ENCODE measurements around the gene R3HCC1L.
"Not testable (repeated sequence)": the region's sequence is repeated elsewhere in the genome, so short reads cannot be mapped to it uniquely, and the experiment has no call there.

R3HCC1L gene

DNA sequence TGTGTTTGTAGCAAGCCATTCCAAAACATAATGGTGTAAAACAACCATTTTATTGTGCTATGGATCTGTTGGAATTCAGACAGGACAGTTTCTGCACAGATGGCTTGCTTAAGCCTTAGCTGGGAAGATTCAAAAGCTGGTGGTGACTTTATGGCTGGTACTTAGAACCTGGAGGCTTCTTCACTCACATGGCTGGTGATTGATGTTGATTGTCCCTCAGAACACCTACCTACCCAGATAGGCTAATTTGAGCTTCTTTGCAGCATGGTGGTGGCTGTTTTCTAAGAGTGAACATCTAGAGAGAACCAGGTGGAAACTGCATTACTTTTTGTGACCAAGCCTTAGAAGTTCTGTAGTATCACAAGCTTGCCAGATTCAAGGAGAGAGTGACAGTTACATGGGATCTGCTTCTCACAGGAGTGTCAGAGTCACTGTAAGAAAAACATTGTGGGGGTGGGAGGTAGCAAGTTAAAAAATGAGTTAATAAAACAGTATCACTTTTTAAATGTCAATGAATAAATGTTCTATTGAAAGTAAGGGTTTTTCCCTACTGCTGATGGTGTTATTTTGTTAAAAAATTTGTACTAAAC is 7.1 kb downstream of the R3HCC1L start:
- H3K4me3 ChIP-seq (ENCODE audit: low read length), result no peak overlapping the region
- DNase-seq (ENCODE audit: low read depth), result no peak
- TF ChIP-seq, protein P1, sequence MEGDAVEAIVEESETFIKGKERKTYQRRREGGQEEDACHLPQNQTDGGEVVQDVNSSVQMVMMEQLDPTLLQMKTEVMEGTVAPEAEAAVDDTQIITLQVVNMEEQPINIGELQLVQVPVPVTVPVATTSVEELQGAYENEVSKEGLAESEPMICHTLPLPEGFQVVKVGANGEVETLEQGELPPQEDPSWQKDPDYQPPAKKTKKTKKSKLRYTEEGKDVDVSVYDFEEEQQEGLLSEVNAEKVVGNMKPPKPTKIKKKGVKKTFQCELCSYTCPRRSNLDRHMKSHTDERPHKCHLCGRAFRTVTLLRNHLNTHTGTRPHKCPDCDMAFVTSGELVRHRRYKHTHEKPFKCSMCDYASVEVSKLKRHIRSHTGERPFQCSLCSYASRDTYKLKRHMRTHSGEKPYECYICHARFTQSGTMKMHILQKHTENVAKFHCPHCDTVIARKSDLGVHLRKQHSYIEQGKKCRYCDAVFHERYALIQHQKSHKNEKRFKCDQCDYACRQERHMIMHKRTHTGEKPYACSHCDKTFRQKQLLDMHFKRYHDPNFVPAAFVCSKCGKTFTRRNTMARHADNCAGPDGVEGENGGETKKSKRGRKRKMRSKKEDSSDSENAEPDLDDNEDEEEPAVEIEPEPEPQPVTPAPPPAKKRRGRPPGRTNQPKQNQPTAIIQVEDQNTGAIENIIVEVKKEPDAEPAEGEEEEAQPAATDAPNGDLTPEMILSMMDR (conservative IDR thresholded peaks at IDR 0.05; ENCODE audit: low read depth, low read length), result no peak

DNA sequence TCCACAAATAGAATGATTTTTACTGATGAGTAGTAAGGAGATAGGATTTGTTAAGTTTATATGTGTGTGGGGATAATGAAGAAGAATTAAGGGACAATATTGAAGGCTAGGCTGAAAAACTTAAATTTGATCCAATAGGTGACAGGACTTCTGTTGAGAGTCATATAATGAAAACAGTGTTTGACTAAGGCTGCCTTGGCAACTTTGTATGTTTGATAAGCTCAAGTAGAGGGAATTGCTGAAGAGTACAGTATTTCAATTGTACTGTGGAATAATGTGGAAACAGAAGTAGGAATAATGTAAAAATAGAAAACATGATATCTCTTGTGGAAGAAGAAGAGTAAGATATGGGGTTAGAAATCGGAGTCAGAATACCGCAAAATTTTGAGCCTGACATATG is 10.5 kb downstream of the R3HCC1L start:
- no peak for DNase-seq (ENCODE audit: low read depth)
- no peak overlapping the region for H3K4me3 ChIP-seq (ENCODE audit: low read length)
- TF ChIP-seq, protein P1 (conservative IDR thresholded peaks at IDR 0.05; ENCODE audit: low read depth, low read length), result no peak

DNA sequence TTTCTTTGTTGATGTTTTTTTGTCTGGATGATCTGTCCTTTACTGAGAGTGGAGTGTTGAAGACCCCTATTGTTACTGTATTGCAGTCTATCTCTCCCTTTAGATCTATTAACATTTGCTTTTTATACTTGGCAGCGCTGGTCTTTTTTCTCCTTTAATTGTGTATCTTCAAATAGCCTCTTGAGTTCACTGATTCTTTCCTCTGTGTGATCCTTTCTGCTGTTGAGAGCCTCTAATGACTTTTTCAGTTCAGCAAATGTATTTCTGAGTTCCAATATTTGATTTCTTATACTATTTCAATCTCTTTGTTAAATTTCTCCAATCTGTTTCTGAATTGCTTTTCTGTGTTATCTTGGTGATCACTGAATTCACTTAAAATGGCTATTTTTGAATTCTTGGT is 15.4 kb downstream of the R3HCC1L start:
- no peak overlapping the region for H3K4me3 ChIP-seq (ENCODE audit: low read length)
- no peak for DNase-seq (ENCODE audit: low read depth)
- TF ChIP-seq, protein P1 (conservative IDR thresholded peaks at IDR 0.05; ENCODE audit: low read depth, low read length), result no peak

DNA sequence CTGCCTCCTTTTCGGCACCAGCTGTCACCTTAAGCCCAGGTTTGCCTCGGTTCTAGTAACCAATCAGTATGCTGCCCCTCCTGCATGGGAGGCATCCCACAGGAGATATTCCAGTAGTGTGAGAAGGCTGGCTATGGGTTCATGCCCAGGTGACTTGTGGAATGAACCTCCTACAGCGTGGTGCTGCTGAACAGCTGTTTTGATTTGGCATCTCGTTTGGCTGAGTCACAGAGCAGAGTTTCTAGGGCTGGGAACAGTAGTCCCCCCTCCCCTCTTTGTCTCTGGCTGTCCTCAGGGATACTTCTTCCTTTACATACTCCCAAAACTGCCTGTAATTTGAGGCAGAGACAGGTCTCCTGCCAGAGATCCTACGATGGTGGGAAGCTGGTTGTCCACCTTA is 16.1 kb downstream of the R3HCC1L start:
- H3K4me3 ChIP-seq (ENCODE audit: low read length), result no peak overlapping the region
- TF ChIP-seq, protein P1 (conservative IDR thresholded peaks at IDR 0.05; ENCODE audit: low read depth, low read length), result no peak
- DNase-seq (ENCODE audit: low read depth), result no peak

DNA sequence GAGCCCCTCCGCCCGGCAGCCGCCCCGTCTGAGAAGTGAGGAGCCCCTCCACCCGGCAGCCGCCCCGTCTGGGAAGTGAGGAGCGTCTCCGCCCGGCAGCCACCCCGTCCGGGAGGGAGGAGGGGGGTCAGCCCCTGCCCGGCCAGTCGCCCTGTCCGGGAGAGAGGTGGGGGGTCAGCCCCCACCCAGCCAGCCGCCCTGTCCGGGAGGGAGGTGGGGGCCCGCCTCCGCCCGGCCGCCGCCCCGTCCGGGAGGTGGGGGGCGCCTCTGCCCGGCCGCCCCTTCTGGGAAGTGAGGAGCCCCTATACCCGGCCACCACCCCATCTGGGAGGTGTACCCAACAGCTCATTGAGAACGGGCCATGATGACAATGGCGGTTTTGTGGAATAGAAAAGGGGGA is 18.3 kb downstream of the R3HCC1L start:
- DNase-seq (ENCODE audit: low read depth); H3K4me3 ChIP-seq (ENCODE audit: low read length): not testable (repeated sequence)

DNA sequence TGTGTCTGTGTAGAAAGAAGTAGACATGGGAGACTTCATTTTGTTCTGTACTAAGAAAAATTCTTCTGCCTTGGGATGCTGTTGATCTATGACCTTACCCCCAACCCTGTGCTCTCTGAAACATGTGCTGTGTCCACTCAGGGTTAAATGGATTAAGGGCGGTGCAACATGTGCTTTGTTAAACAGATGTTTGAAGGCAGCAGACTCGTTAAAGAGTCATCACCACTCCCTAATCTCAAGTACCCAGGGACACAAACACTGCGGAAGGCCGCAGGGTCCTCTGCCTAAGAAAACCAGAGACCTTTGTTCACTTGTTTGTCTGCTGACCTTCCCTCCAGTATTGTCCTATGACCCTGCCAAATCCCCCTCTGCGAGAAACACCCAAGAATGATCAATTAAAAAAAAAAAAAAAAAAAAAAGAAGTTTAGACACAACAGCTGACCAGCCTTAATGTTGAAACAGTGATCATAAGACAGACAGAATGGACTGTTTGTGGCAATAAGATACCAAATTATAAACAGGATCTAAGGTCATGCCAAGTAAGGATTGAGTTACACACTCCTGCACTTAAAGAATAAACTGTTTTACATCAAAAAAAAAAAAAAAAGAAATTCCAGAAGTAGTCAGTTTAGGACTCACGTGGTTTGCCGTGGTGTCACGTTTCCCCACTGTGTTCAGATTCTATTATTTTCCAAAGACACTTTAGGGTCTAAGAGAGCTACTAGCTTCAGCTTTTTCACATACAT is 18.9 kb downstream of the R3HCC1L start:
- not testable (repeated sequence) for H3K4me3 ChIP-seq (ENCODE audit: low read length); DNase-seq (ENCODE audit: low read depth)

DNA sequence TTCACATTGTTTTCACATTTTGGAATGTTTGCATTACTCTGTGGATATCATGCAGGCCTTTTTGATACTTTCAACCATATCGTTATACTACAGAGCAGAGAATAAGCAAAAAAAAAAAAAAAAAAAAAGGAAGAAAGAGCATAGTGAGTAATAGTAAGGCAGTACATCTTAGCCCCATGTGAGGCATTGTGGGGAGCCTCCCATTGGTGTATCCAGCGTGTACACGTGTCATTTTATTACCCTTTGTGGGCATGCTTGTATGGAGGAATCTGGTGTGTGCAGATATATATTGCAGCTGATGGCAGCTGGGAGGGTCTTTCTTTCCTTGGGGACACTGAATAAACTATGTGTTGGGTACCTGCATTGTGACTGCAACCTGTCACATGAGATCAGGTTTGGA is 19.6 kb downstream of the R3HCC1L start:
- DNase-seq (ENCODE audit: low read depth), result no peak
- no peak overlapping the region for H3K4me3 ChIP-seq (ENCODE audit: low read length)
- TF ChIP-seq, protein P1 (conservative IDR thresholded peaks at IDR 0.05; ENCODE audit: low read depth, low read length), result no peak

DNA sequence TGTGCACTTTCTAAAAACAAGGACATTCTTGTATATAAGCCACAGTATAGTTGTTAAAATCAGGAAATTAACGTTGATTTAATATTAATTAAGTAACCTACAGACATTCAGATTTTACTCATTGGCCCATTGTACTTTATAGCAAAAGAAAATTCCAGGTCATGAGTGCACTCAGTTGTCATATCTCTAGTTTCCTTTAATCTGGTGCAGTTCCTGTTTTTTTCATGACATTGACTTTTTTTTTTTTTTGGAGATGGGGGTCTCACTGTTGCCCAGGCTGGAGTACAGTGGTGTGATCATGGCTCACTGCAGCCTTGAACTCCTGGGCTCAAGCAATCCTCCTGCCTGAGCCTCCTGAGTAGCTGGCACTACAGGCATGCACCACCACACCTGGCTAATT is 24.1 kb downstream of the R3HCC1L start:
- TF ChIP-seq, protein P1 (conservative IDR thresholded peaks at IDR 0.05; ENCODE audit: low read depth, low read length), result no peak
- DNase-seq (ENCODE audit: low read depth), result no peak

More for the DNA sequence above, 24.1 kb downstream of the R3HCC1L start:
- no peak overlapping the region for H3K4me3 ChIP-seq (ENCODE audit: low read length)

All from retinal pigment epithelial cell (primary cell).